SK-N-SH (cell line): Measurements from ENCODE around the gene COL8A2. TPM values are rescaled to one million over a fixed set of nuclear protein-coding genes. Genes with fewer than 3 reads are reported as not detected.

Experiments used
- CTCF ChIA-PET: fragments of 300-600, 350-600 bp; formaldehyde crosslinking; extraction: SDS; loops from one replicate; lab custom pipeline; 2021; lab: Yijun Ruan, JAX
- POLR2A ChIA-PET: fragments of 350-600 bp; sonication (Branson Sonifier 250); formaldehyde crosslinking; extraction: SDS; loops from one replicate; lab custom pipeline; 2020; ENCODE audit warnings: antibody characterized with exemption, inconsistent platforms; lab: Yijun Ruan, JAX
- DNase-seq: peaks from one replicate; pipeline ENCODE4 v3.0.0; 2012
- H2AFZ ChIP-seq: fragments of 200-600 bp; sonication (generic); 2 replicates; pipeline ENCODE4 v1.8.1; 2016; ENCODE audit warnings: antibody characterized with exemption, mild to moderate bottlenecking, low read depth
- H3F3A ChIP-seq: fragments of 200-600 bp; sonication (generic); replicated peaks from 2 replicates; pipeline ENCODE3; 2016; ENCODE audit warnings: antibody characterized with exemption, mild to moderate bottlenecking; ENCODE audit not compliant: insufficient read depth
- H3K27ac ChIP-seq, 2 experiments: fragments of 200-500 bp in 1 of 2; fragments of 200-600 bp in 1 of 2; sonication (Bioruptor generic) in 1 of 2; sonication (generic), shearing (Covaris generic) in 1 of 2; 2 replicates each; pipeline versions ENCODE4 v1.5.1 to v1.6.1; 2014 to 2016; ENCODE audit warnings: low read depth in 2 of 2, inconsistent platforms in 1 of 2, low read length in 1 of 2, mild to moderate bottlenecking in 1 of 2, mixed read lengths in 1 of 2
- H3K27me3 ChIP-seq: fragments of 200-600 bp; sonication (generic), shearing (Covaris generic); 2 replicates; pipeline ENCODE4 v1.6.1; 2016; ENCODE audit warnings: mixed run types; ENCODE audit not compliant: insufficient read depth
- H3K36me3 ChIP-seq, 2 experiments: fragments of 200-500 bp in 1 of 2; fragments of 200-600 bp in 1 of 2; sonication (Bioruptor generic) in 1 of 2; sonication (generic) in 1 of 2; replicated peaks in 1 of 2; 2 replicates each; pipeline versions ENCODE3 to v1.5.1; 2014 to 2016; ENCODE audit warnings: low read length in 1 of 2, mild to moderate bottlenecking in 1 of 2; ENCODE audit not compliant: insufficient read depth in 2 of 2, control insufficient read depth in 1 of 2
- H3K4me1 ChIP-seq, 2 experiments: fragments of 200-500 bp in 1 of 2; fragments of 200-600 bp in 1 of 2; sonication (Bioruptor generic) in 1 of 2; sonication (generic), shearing (Covaris generic) in 1 of 2; 2 replicates each; pipeline versions ENCODE4 v1.5.1 to v1.6.1; 2014 to 2016; ENCODE audit warnings: low read depth in 1 of 2, low read length in 1 of 2, mixed run types in 1 of 2; ENCODE audit not compliant: insufficient read depth in 2 of 2, control insufficient read depth in 1 of 2
- H3K4me2 ChIP-seq: fragments of 200-600 bp; sonication (generic), shearing (Covaris generic); 2 replicates; pipeline ENCODE4 v1.6.1; 2017; ENCODE audit warnings: mixed run types
- H3K4me3 ChIP-seq, 2 experiments: fragments of 200-500 bp in 1 of 2; fragments of 200-600 bp in 1 of 2; sonication (Bioruptor generic) in 1 of 2; sonication (generic), shearing (Covaris generic) in 1 of 2; 2 replicates each; pipeline versions ENCODE4 v1.5.1 to v1.8.1; 2014 to 2016; ENCODE audit warnings: low read depth in 2 of 2, inconsistent platforms in 1 of 2, low read length in 1 of 2, mild to moderate bottlenecking in 1 of 2, mixed read lengths in 1 of 2, moderate library complexity in 1 of 2
- H3K79me2 ChIP-seq: fragments of 200-600 bp; sonication (generic); 2 replicates; pipeline ENCODE4 v1.8.1; 2017; ENCODE audit warnings: mild to moderate bottlenecking; ENCODE audit not compliant: insufficient read depth
- H3K9ac ChIP-seq: fragments of 200-600 bp; sonication (generic); 2 replicates; pipeline ENCODE4 v1.6.1; 2017; ENCODE audit warnings: mixed run types
- H3K9me2 ChIP-seq: fragments of 200-600 bp; sonication (generic); 2 replicates; pipeline ENCODE4 v1.6.1; 2017; ENCODE audit warnings: mixed run types
- H3K9me3 ChIP-seq: fragments of 200-600 bp; sonication (generic); 2 replicates; pipeline ENCODE4 v1.6.1; 2017; ENCODE audit warnings: mixed run types, mild to moderate bottlenecking, moderate library complexity
- H4K20me1 ChIP-seq: fragments of 200-600 bp; sonication (generic); 2 replicates; pipeline ENCODE4 v1.6.1; 2017; ENCODE audit warnings: mild to moderate bottlenecking, mixed run types; ENCODE audit not compliant: insufficient read depth
- CHD2 ChIP-seq: fragments of 150-350 bp; IDR thresholded peaks from 2 replicates; pipeline ENCODE4 v1.6.1; 2018; ENCODE audit warnings: low read length; ENCODE audit not compliant: partially characterized antibody
- ELF1 ChIP-seq: IDR thresholded peaks from 2 replicates; pipeline ENCODE4 v1.4.0; 2012
- GATA2 ChIP-seq: sonication (generic); formaldehyde crosslinking; IDR thresholded peaks from 2 replicates; pipeline ENCODE4 v1.5.0; 2020; ENCODE audit warnings: mild to moderate bottlenecking, missing genetic modification reagents
- RCOR1 ChIP-seq: fragments of 150-350 bp; IDR thresholded peaks from 2 replicates; pipeline ENCODE4 v1.6.1; 2017; ENCODE audit warnings: antibody characterized with exemption, low read length
- RFX5 ChIP-seq: IDR thresholded peaks from 2 replicates; pipeline ENCODE4 v1.6.1; 2012; ENCODE audit warnings: mild to moderate bottlenecking, improper control_type of control experiment, low read length
- TEAD4 ChIP-seq: IDR thresholded peaks from 2 replicates; pipeline ENCODE4 v1.4.0; 2012; ENCODE audit warnings: mild to moderate bottlenecking, borderline replicate concordance; ENCODE audit not compliant: insufficient read depth
- USF2 ChIP-seq: fragments of 150-350 bp; IDR thresholded peaks from 2 replicates; pipeline ENCODE4 v1.6.1; 2017; ENCODE audit warnings: antibody characterized with exemption, low read length, low read depth, borderline replicate concordance
- WGBS: methylation state at CpG from one replicate; pipeline ENCODE4 v1.1.6; 2017; ENCODE audit warnings: low lambda C conversion rate; 5-methylcytosine and 5-hydroxymethylcytosine counted together
- polyA plus RNA-seq, 3 experiments: library from polyadenylated mRNA; depleted of rRNA; stranded (reverse); fragments of >200 nt; gene quantifications; 2 replicates each; pipeline ENCODE4 v1.2.3, GENCODE V29; 2012
- TF ChIP-seq, protein P1 (sequence below): IDR thresholded peaks from 2 replicates; pipeline ENCODE4 v1.4.0; 2012; ENCODE audit warnings: low read depth, borderline replicate concordance
- TF ChIP-seq, protein P2 (sequence below): IDR thresholded peaks from 2 replicates; pipeline ENCODE4 v1.4.0; 2012; ENCODE audit warnings: low read depth
- TF ChIP-seq, protein P3 (sequence below): IDR thresholded peaks from 2 replicates; pipeline ENCODE4; 2012

COL8A2 gene
- polyA plus RNA-seq, 1 of the 3 experiments (the other 2 are of a cell fraction): 3.1 TPM

GRCh38 chr1:36135330-36135667, 10.3 kb upstream of the COL8A2 start:
- ChIA-PET POLR2A (interaction anchor here (0.7 to 1.3 kb wide), 2 partner anchors 38 to 41 kb away, joined by 3 to 5 read pairs; no protein-coding TSS in a partner anchor), CTCF (interaction anchor here (0.6 to 17.9 kb wide), 37 partner anchors 9 to 408 kb away, joined by 3 to 700 read pairs (median 3); partner anchors contain the start of genes ADPRS, AGO3, OSCP1 and TEKT2)
- Histone ChIP-seq H3K9me3 (no peaks in the 10 kb centered on the region), H3K9me2 (no peaks in the 10 kb centered on the region), H3K9ac (peak overlapping the region; percentile 7; the same call in 1 of the 2 replicates), H3K79me2 (peaks cover 30% of the 10 kb centered on the region; the same call in 1 of the 2 replicates), H3K4me3 (no peak overlapping the region), H3K27me3 (no peaks in the 10 kb centered on the region), H3K4me2 (peak overlapping the region; percentile 52; the same call in 1 of the 2 replicates), H3K27ac (peak overlapping the region; percentile 30 to 89; a peak in 3 of 4 replicates), H3K4me1 (peaks cover 14 to 43% of the 10 kb centered on the region in 2 experiments; a peak in 3 of 4 replicates), H3F3A (peaks cover 42% of the 10 kb centered on the region), H3K36me3 (peaks cover 23 to 29% of the 10 kb centered on the region in 2 experiments), H4K20me1 (no peaks in the 10 kb centered on the region), H2AFZ (no peak overlapping the region)
- DNase-seq: no peak
- 79% methylated on average over 6 of the region's 6 CpGs for WGBS
- TF ChIP-seq USF2 (no peak), TEAD4 (no peak), GATA2 (CRISPR knock-in tag) (no peak), RFX5 (no peak), ELF1 (no peak), CHD2 (no peak), RCOR1 (no peak)
- TF ChIP-seq, protein P1, sequence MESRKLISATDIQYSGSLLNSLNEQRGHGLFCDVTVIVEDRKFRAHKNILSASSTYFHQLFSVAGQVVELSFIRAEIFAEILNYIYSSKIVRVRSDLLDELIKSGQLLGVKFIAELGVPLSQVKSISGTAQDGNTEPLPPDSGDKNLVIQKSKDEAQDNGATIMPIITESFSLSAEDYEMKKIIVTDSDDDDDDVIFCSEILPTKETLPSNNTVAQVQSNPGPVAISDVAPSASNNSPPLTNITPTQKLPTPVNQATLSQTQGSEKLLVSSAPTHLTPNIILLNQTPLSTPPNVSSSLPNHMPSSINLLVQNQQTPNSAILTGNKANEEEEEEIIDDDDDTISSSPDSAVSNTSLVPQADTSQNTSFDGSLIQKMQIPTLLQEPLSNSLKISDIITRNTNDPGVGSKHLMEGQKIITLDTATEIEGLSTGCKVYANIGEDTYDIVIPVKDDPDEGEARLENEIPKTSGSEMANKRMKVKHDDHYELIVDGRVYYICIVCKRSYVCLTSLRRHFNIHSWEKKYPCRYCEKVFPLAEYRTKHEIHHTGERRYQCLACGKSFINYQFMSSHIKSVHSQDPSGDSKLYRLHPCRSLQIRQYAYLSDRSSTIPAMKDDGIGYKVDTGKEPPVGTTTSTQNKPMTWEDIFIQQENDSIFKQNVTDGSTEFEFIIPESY: no peak
- TF ChIP-seq, protein P2, sequence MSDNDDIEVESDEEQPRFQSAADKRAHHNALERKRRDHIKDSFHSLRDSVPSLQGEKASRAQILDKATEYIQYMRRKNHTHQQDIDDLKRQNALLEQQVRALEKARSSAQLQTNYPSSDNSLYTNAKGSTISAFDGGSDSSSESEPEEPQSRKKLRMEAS: no peak
- TF ChIP-seq, protein P3, sequence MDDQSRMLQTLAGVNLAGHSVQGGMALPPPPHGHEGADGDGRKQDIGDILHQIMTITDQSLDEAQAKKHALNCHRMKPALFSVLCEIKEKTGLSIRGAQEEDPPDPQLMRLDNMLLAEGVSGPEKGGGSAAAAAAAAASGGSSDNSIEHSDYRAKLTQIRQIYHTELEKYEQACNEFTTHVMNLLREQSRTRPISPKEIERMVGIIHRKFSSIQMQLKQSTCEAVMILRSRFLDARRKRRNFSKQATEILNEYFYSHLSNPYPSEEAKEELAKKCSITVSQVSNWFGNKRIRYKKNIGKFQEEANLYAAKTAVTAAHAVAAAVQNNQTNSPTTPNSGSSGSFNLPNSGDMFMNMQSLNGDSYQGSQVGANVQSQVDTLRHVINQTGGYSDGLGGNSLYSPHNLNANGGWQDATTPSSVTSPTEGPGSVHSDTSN: no peak
